ENCODE results near the gene NAV1.

The NAV1 gene

GRCh38 chr1:201504799-201505502 is 34.0 kb upstream of the NAV1 start:
- H3K27ac ChIP-seq (ENCODE audit: low read depth, low read length, severe bottlenecking) = peak overlapping the region; percentile 54
- 86 to 87% methylated on average over 7 of the region's 9 CpGs for WGBS, 2 experiments (ENCODE audit: insufficient coverage in 2 of 2)
- peaks cover 49% of the 10 kb centered on the region for H3K4me1 ChIP-seq (ENCODE audit: control insufficient read depth, insufficient read depth, low read length, poor library complexity, severe bottlenecking)
- H3K4me3 ChIP-seq (ENCODE audit: extremely low read depth, insufficient read depth, low read length, poor library complexity, severe bottlenecking) = no peak overlapping the region
- H3K9me3 ChIP-seq (ENCODE audit: control insufficient read depth, low read length) = no peaks in the 10 kb centered on the region
- no peaks in the 10 kb centered on the region for H3K36me3 ChIP-seq (ENCODE audit: control insufficient read depth, insufficient read depth, low read length)

DNA sequence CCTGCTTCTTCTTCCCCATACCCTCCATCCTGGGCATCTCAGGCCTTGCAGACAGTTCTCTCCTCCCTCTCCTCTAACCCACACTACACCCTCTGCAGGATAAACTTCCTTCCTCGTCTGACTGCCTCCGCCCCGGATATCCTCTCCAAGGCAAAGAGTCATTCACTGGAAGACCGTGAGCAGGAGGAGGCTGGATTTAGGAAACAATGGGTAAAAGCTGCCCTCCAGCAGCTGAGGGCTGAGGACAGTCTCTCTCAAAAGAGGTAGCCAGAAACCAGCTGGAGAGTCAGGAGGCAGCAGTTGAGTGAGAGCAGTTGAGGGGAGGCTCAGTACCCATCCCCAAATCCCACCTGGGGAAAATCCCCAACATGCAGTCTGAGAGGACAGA is 33.4 kb upstream of the NAV1 start:
- WGBS, 2 experiments (ENCODE audit: insufficient coverage in 2 of 2) = 40% methylated on average over 1 of the region's 4 CpGs; no CpG with 5 or more reads in 1 of the 2 experiments
- Histone ChIP-seq H3K9me3 (ENCODE audit: control insufficient read depth, low read length) (no peaks in the 10 kb centered on the region), H3K4me1 (ENCODE audit: control insufficient read depth, insufficient read depth, low read length, poor library complexity, severe bottlenecking) (peaks cover 44% of the 10 kb centered on the region), H3K4me3 (ENCODE audit: extremely low read depth, insufficient read depth, low read length, poor library complexity, severe bottlenecking) (no peak overlapping the region), H3K36me3 (ENCODE audit: control insufficient read depth, insufficient read depth, low read length) (no peaks in the 10 kb centered on the region), H3K27ac (ENCODE audit: low read depth, low read length, severe bottlenecking) (peak overlapping the region; percentile 54)

DNA sequence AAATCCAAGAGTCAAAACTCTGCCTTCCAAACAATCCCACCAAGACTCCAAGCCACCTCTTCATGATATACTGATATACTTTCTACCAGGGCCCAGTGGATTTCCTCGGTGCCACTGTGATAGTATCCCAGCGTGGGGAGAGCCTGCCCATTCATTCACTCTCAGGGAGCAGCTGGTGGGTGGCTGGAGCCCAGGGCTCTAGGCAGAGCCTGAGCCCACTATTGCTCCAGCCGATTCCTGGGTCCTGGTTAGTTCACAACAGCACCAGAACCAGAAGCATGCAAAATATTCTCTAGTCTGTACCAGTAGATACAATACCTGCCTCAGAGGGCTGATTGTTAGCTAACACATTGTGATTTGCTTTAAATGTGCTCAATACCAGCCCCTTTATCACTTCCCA is 32.8 kb upstream of the NAV1 start:
- Histone ChIP-seq H3K4me1 (ENCODE audit: control insufficient read depth, insufficient read depth, low read length, poor library complexity, severe bottlenecking) (peaks cover 38% of the 10 kb centered on the region), H3K9me3 (ENCODE audit: control insufficient read depth, low read length) (no peaks in the 10 kb centered on the region), H3K36me3 (ENCODE audit: control insufficient read depth, insufficient read depth, low read length) (no peaks in the 10 kb centered on the region), H3K27ac (ENCODE audit: low read depth, low read length, severe bottlenecking) (peak overlapping the region; percentile 54), H3K4me3 (ENCODE audit: extremely low read depth, insufficient read depth, low read length, poor library complexity, severe bottlenecking) (peak overlapping the region; percentile 24)
- 76 to 82% methylated on average over 3 of the region's 3 CpGs for WGBS, 2 experiments (ENCODE audit: insufficient coverage in 2 of 2)

GRCh38 chr1:201506557-201507359 is 32.2 kb upstream of the NAV1 start, which contains the start of gene CSRP1:
Gene CSRP1, minus strand, starts transcription at chr1:201507123. Its CDS starts 10,820 bp downstream, at chr1:201496303.
- H3K9me3 ChIP-seq (ENCODE audit: control insufficient read depth, low read length) = no peaks in the 10 kb centered on the region
- peak within 1 kb of the TSS; percentile 54 for H3K27ac ChIP-seq (ENCODE audit: low read depth, low read length, severe bottlenecking)
- peaks cover 40% of the 10 kb centered on the region for H3K4me1 ChIP-seq (ENCODE audit: control insufficient read depth, insufficient read depth, low read length, poor library complexity, severe bottlenecking)
- no peaks in the 10 kb centered on the region for H3K36me3 ChIP-seq (ENCODE audit: control insufficient read depth, insufficient read depth, low read length)
- WGBS, 2 experiments (ENCODE audit: insufficient coverage in 2 of 2) = 79% methylated on average over 59 to 70 of the region's 71 CpGs
- H3K4me3 ChIP-seq (ENCODE audit: extremely low read depth, insufficient read depth, low read length, poor library complexity, severe bottlenecking) = peak within 1 kb of the TSS; percentile 24

- H3K27ac ChIP-seq (ENCODE audit: low read depth, low read length, severe bottlenecking) = no peak overlapping the region
- H3K4me1 ChIP-seq (ENCODE audit: control insufficient read depth, insufficient read depth, low read length, poor library complexity, severe bottlenecking) = peaks cover 39% of the 10 kb centered on the region
- no peaks in the 10 kb centered on the region for H3K36me3 ChIP-seq (ENCODE audit: control insufficient read depth, insufficient read depth, low read length)
- no peak overlapping the region for H3K4me3 ChIP-seq (ENCODE audit: extremely low read depth, insufficient read depth, low read length, poor library complexity, severe bottlenecking)
- WGBS, 2 experiments (ENCODE audit: insufficient coverage in 2 of 2) = 79 to 90% methylated on average over 9 to 11 of the region's 11 CpGs
- H3K9me3 ChIP-seq (ENCODE audit: control insufficient read depth, low read length) = no peaks in the 10 kb centered on the region
Observed at GRCh38 chr1:201507360-201507675, 31.6 kb upstream of the NAV1 start.

GRCh38 chr1:201508809-201509208 is 30.1 kb upstream of the NAV1 start:
- Histone ChIP-seq H3K36me3 (ENCODE audit: control insufficient read depth, insufficient read depth, low read length) (no peaks in the 10 kb centered on the region), H3K9me3 (ENCODE audit: control insufficient read depth, low read length) (no peaks in the 10 kb centered on the region), H3K4me1 (ENCODE audit: control insufficient read depth, insufficient read depth, low read length, poor library complexity, severe bottlenecking) (peaks cover 39% of the 10 kb centered on the region), H3K27ac (ENCODE audit: low read depth, low read length, severe bottlenecking) (no peak overlapping the region), H3K4me3 (ENCODE audit: extremely low read depth, insufficient read depth, low read length, poor library complexity, severe bottlenecking) (no peak overlapping the region)
- 100% methylated on average over 1 of the region's 2 CpGs; no CpG with 5 or more reads in 1 of the 2 experiments for WGBS, 2 experiments (ENCODE audit: insufficient coverage in 2 of 2)

GRCh38 chr1:201509601-201510374 is 29.1 kb upstream of the NAV1 start:
- WGBS, 2 experiments (ENCODE audit: insufficient coverage in 2 of 2) = 90 to 93% methylated on average over 1 of the region's 2 CpGs
- H3K9me3 ChIP-seq (ENCODE audit: control insufficient read depth, low read length) = no peaks in the 10 kb centered on the region
- H3K27ac ChIP-seq (ENCODE audit: low read depth, low read length, severe bottlenecking) = no peak overlapping the region
- peaks cover 41% of the 10 kb centered on the region for H3K4me1 ChIP-seq (ENCODE audit: control insufficient read depth, insufficient read depth, low read length, poor library complexity, severe bottlenecking)
- no peak overlapping the region for H3K4me3 ChIP-seq (ENCODE audit: extremely low read depth, insufficient read depth, low read length, poor library complexity, severe bottlenecking)
- no peaks in the 10 kb centered on the region for H3K36me3 ChIP-seq (ENCODE audit: control insufficient read depth, insufficient read depth, low read length)

GRCh38 chr1:201510734-201511133 is 28.2 kb upstream of the NAV1 start:
- no CpG with 5 or more reads among the region's 1 CpG for WGBS, 2 experiments (ENCODE audit: insufficient coverage in 2 of 2)
- Histone ChIP-seq H3K36me3 (ENCODE audit: control insufficient read depth, insufficient read depth, low read length) (no peaks in the 10 kb centered on the region), H3K4me3 (ENCODE audit: extremely low read depth, insufficient read depth, low read length, poor library complexity, severe bottlenecking) (no peak overlapping the region), H3K9me3 (ENCODE audit: control insufficient read depth, low read length) (no peaks in the 10 kb centered on the region), H3K4me1 (ENCODE audit: control insufficient read depth, insufficient read depth, low read length, poor library complexity, severe bottlenecking) (peaks cover 39% of the 10 kb centered on the region), H3K27ac (ENCODE audit: low read depth, low read length, severe bottlenecking) (no peak overlapping the region)

DNA sequence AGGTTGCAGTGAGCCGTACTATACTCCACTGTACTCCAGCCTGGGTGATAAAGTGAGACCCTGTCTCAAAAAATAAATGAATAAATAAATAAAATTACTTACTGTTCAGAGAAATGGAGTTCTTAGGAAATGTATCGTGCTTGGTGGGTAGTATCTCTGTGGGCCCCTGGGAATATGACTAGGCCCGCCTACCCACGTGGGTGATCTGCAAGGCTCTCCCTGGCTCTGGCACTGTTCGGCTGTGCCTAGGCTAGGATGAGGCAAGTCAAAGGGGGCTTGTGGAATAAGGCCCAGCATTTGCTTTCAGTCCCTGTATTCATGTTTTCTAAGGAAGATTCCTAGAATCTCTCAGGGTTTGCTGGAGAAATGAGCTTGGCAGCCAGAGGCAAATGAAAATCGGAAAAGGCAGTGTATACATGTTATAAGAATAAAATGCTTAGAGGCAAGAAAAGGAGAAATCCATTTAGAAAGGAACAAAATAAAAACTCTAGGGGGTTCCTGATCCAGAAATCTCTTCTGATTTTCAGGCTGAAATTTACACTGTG is 27.5 kb upstream of the NAV1 start:
- WGBS, 2 experiments (ENCODE audit: insufficient coverage in 2 of 2) = 59 to 73% methylated on average over 5 of the region's 6 CpGs
- Histone ChIP-seq H3K36me3 (ENCODE audit: control insufficient read depth, insufficient read depth, low read length) (no peaks in the 10 kb centered on the region), H3K9me3 (ENCODE audit: control insufficient read depth, low read length) (no peaks in the 10 kb centered on the region), H3K4me3 (ENCODE audit: extremely low read depth, insufficient read depth, low read length, poor library complexity, severe bottlenecking) (no peak overlapping the region), H3K4me1 (ENCODE audit: control insufficient read depth, insufficient read depth, low read length, poor library complexity, severe bottlenecking) (peaks cover 39% of the 10 kb centered on the region), H3K27ac (ENCODE audit: low read depth, low read length, severe bottlenecking) (peak overlapping the region; percentile 88)

GRCh38 chr1:201511941-201512539 is 26.9 kb upstream of the NAV1 start:
- H3K27ac ChIP-seq (ENCODE audit: low read depth, low read length, severe bottlenecking) = peak overlapping the region; percentile 88
- WGBS, 2 experiments (ENCODE audit: insufficient coverage in 2 of 2) = 12 to 26% methylated on average over 5 to 6 of the region's 6 CpGs
- no peaks in the 10 kb centered on the region for H3K9me3 ChIP-seq (ENCODE audit: control insufficient read depth, low read length)
- H3K4me1 ChIP-seq (ENCODE audit: control insufficient read depth, insufficient read depth, low read length, poor library complexity, severe bottlenecking) = peaks cover 39% of the 10 kb centered on the region
- H3K4me3 ChIP-seq (ENCODE audit: extremely low read depth, insufficient read depth, low read length, poor library complexity, severe bottlenecking) = no peak overlapping the region
- H3K36me3 ChIP-seq (ENCODE audit: control insufficient read depth, insufficient read depth, low read length) = no peaks in the 10 kb centered on the region
